Measurements from ENCODE around the gene AIG1.
"Not testable (repeated sequence)": the region's sequence is repeated elsewhere in the genome, so short reads cannot be mapped to it uniquely, and the experiment has no call there.

The AIG1 gene

DNA sequence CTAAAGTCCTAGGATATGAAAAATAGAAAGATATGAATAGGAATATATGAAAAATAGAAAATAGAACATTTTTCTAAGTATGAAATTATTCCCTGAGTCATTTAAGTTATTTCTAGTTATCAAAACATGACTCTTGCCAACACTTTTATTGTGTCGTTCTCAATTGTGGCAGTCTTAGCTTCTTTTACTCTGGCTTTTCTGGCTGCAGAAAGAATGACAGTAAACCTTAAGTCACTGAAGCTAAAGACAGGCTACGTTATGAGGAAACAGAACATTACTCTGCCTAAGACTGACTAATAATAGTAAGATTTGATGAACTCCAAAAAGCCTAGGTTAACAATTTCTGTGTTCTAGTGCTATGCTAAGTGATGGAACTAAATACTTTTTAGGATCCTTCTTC, 74.6 kb downstream of the AIG1 start:
- no peak for DNase-seq

GRCh38 chr6:143135797-143136561, 75.3 kb downstream of the AIG1 start:
- DNase-seq: no peak

DNA sequence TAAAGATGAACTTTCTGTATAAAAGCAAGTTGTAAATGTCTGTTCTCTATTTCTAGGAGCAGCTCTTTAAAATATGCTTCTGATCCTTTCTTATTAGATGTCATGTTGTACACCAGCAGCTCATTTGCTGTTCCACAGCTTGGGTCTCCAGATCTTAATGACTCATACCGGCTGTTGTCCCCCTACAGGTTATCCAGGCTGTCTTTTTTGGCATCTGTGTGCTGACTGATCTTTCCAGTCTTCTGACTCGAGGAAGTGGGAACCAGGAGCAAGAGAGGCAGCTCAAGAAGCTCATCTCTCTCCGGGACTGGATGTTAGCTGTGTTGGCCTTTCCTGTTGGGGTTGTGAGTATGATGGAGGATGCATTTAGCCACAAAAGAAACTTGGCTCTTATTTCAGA, 76.0 kb downstream of the AIG1 start:
- DNase-seq: no peak

DNA sequence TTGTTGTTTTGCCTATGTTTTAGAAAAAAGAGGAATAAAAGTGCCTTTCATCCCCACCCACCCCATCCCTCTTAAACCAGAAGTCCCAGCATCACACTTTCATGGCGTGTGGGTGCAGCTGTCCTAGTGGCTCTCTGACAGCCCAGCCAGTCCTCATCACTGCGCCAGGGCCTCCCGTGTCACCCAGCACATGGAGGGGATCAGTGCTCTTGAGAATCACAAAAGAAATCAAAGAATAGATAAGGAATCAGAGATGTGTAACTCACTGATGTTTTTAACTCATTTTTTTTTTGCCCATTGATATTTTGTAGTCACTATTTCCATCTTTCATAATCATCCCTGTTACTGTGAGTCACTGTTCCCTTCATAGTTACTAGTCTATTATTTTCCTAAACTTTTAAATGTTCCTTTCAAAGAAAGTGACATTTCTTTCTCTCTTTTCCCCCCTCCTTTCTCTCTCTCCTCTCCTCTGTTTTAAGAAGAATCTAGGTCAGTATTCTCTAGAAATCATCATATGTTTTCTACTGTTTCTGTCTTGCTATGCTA, 78.6 kb downstream of the AIG1 start:
- DNase-seq: no peak

DNA sequence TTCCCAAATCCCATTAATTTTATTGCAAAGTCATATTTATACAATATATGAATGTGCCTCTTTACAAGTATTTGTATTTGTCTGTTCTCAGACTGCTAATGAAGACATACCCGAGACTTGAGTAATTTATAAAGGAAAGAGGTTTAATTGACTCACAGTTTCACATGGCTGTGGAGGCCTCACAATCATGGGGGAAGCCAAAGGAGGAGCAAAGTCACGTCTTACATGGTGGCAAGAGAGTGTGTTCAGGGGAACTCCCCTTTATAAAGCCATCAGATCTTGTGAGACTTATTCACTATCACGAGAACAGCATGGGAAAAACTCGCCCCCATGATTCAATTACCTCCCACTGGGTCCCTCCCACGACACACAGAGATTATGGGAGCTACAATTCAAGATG, 79.2 kb downstream of the AIG1 start:
- not testable (repeated sequence) for DNase-seq

GRCh38 chr6:143140767-143141166, 80.1 kb downstream of the AIG1 start:
- no peak for DNase-seq

DNA sequence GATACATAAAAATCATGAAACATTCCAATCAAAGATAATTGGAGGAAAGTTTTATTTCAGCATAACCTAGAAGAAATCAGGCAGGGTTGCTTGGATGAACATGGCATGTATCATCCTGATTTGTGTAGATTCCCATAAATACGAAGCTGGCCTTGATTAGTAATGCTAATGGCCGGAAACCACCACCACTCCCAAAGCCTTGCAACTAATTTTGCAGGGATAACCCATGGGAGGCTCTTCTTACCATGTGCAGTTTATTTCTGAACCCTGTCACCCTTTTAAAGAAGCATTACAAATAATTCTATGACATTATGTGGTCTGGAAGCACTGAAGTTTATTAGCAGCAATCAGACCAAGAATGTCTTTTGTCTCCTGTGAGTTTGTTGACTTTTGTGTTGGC, 80.8 kb downstream of the AIG1 start:
- no peak for DNase-seq

- no peak for DNase-seq
These were observed 85.6 kb downstream of the AIG1 start for GRCh38 chr6:143146186-143146851.

- DNase-seq: no peak
These were observed 89.1 kb downstream of the AIG1 start for GRCh38 chr6:143149771-143150170.

- no peak for DNase-seq
These were observed 89.6 kb downstream of the AIG1 start for GRCh38 chr6:143150281-143150680.

- DNase-seq: no peak
These were observed 90.7 kb downstream of the AIG1 start for GRCh38 chr6:143151381-143151780.

DNA sequence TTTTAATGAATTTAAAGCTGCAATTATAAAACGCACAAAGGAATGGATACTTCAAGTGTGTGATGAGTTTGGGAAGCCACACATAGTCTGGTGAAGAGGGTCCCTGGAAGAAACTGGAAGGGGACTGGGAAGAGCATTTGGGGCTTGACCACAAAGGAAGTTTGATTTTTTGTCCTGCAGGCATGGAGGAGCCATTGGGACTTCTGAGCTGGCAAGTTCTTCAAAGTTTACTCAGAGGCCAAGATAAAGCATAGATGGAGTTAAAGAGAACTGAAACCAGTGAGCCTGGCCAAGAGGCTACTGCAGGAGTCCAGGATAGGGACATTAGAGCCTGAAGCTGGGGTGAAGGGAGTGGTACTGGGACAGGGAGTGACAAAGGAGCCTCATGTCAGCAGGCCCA, 95.0 kb downstream of the AIG1 start:
- no peak for DNase-seq

- no peak for DNase-seq
These were observed 96.4 kb downstream of the AIG1 start for GRCh38 chr6:143157131-143157530.

GRCh38 chr6:143158113-143158581, 97.5 kb downstream of the AIG1 start:
- no peak for DNase-seq

GRCh38 chr6:143159001-143159400, 98.3 kb downstream of the AIG1 start:
- no peak for DNase-seq

- DNase-seq: no peak
These were observed 99.3 kb downstream of the AIG1 start for GRCh38 chr6:143160015-143160414.

DNA sequence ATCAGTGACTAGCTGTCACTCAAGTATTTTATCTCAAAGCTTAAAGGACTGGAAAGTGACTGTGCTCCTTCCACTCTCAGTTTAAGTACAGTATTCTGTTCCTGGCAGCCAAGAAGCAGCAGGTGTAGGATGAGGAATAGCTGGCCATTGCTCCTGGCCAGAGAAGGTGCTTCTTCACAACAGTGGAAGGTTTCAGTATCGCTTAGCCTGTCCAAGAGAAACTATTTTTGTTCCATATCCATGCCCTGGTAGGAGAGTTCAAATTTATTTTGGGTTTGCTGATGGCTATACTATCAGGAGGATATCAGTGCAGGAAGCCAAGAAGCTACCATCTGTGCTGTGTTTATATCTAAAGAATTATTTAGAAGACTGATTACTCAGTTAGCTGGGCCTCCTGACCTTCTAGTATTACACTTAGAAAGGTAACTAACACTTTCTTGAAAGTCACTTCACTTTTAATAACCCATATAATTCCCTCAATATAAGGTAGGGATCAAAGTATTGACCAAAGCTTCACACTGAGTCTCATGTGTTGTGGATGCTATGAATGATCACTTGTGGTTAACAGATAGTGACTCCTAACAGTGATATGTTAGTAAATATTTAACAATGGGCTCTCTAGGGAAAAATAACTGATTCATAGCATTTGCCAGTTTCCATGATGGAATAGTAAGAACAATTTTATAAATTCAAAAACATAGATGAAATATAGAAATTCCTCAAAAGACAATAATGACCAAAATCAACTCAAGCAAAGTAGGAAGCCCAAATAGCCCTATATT, 99.9 kb downstream of the AIG1 start:
- DNase-seq: no peak

GRCh38 chr6:143163621-143164020, 102.9 kb downstream of the AIG1 start:
- no peak for DNase-seq

DNA sequence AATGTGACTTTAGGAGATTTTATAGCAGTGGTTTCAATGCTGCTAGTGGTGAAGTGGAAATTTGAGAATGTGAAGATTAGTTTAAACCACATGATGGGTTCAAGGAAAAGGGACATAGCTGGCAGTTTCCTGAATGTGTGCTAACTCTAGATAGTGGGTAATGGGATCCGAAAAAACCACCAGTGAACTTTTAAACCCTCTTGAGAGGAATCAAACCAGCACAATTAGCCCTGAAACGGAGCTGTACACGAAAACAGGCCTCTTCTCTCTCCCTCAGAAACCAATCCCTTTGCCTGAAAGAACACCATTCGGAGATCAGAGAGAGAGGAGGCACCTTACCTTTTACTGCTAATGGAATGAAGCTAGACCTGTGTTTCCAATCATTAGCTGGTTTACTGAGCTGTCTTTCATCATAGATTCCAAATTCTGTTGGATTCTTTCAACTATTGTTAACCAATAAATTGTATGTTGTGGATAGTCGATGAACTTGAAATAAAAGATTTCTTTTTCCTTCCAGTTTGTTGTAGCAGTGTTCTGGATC, 103.9 kb downstream of the AIG1 start:
- no peak for DNase-seq

DNA sequence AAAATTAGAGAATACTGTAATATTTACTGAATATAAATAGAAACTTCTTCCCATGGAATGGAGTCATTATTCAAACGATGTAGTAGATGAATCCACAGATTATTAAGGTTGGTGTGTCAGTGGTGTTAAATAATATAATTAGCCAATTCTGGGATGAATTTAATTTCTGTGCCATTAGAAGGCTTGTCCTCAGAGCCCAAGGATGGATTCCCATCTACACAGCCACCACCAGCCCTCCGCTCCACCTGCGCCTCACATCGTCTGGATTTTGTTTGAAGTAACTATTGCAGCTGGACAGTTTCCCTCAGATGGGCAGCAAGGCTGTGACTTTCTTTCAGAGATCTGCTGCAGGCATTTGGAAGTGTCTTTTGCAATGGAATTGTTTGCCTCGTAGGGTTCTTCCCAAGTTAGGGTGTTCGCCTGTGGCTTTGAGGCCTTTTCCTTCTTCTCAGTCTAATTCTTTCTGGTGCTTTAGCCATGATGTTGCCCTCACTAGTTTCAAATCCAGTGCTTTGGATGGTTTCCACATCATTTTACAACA, 104.7 kb downstream of the AIG1 start:
- no peak for DNase-seq

GRCh38 chr6:143166247-143166695, 105.6 kb downstream of the AIG1 start:
- DNase-seq: no peak

- no peak for DNase-seq
These were observed 106.5 kb downstream of the AIG1 start for GRCh38 chr6:143167224-143167623.

DNA sequence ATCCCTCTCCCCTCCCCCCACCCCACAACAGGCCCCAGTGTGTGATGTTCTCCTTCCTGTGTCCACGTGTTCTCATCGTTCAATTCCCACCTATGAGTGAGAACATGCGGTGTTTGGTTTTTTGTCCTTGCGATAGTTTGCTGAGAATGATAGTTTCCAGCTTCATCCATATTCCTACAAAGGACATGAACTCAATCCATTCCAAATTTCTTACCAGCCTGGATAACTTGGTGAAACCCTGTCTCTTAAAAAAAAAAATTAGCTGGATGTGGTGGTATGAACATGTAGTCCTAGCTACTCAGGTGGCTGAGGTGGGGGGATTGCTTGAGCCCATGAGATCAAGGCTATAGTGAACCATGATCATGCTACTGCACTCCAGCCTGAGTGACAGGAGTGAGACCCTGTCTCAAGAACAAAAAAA, 107.7 kb downstream of the AIG1 start:
- DNase-seq: not testable (repeated sequence)

Measured in CD4-positive, alpha-beta T cell treated with Interleukin-4 for 4 hours (primary cell).